Testis (tissue), 5 donors: ENCODE data around the gene KCNK2. TPM values are rescaled to one million over a fixed set of nuclear protein-coding genes. Genes with fewer than 3 reads are reported as not detected.

Experiments used
- DNase-seq: peaks from one replicate; pipeline ENCODE4 v3.0.0-alpha.2; 2019
- H3K27ac ChIP-seq, 2 donors: fragments of 200-600 bp; sonication (generic); one replicate each; pipeline ENCODE4 v1.5.1; 2019
- H3K27me3 ChIP-seq: fragments of 200-600 bp; sonication (generic); one replicate; pipeline ENCODE4 v1.5.1; 2019
- H3K36me3 ChIP-seq: fragments of 200-600 bp; sonication (generic); one replicate; pipeline ENCODE4 v1.5.1; 2017; ENCODE audit warnings: low read depth; ENCODE audit errors: missing control alignments
- H3K4me1 ChIP-seq: fragments of 200-600 bp; sonication (generic); one replicate; pipeline ENCODE4 v1.5.1; 2019
- H3K4me3 ChIP-seq, 2 donors: fragments of 200-600 bp; sonication (generic); one replicate each; pipeline ENCODE4 v1.5.1; 2017 to 2019
- H3K9me3 ChIP-seq: fragments of 200-600 bp; sonication (generic); one replicate; pipeline ENCODE4 v1.5.1; 2017
- CTCF ChIP-seq, 3 experiments: fragments of 450-650 bp in 2 of 3; fragments of 200-600 bp in 1 of 3; sonication (generic) in 1 of 3; IDR thresholded peaks; one replicate each; pipeline ENCODE4 v1.5.1; 2016 to 2019; ENCODE audit warnings: antibody characterized with exemption in 3 of 3, mild to moderate bottlenecking in 2 of 3, moderate library complexity in 1 of 3
- POLR2A ChIP-seq: fragments of 450-650 bp; IDR thresholded peaks from one replicate; pipeline ENCODE4 v1.6.1; 2017; ENCODE audit warnings: antibody characterized with exemption, mild to moderate bottlenecking, moderate library complexity
- WGBS, 2 donors: methylation state at CpG; one replicate each; pipeline ENCODE4 v1.1.5; 2018; 5-methylcytosine and 5-hydroxymethylcytosine counted together
- intact Hi-C: fragments of 100-400 bp; cut with DNase I; formaldehyde crosslinking; loops from one replicate; pipeline ENCODE4 v1.15.1; 2023; ENCODE audit warnings: low total_unique reads
- long read RNA-seq, 2 donors: transcript quantifications; one replicate each; lab custom pipeline, GENCODE V29; 2026
- polyA plus RNA-seq: library from polyadenylated mRNA; stranded (reverse); fragments of 350-450 nt; fragmentation: Illumina TruSeq; extraction: RNeasy Lipid Tissue Mini Kit (QIAGEN cat#74804); gene quantifications from one replicate; pipeline ENCODE4 v1.2.3, GENCODE V29; 2014; ENCODE audit warnings: low read depth, low replicate concordance; ENCODE audit not compliant: insufficient read depth
- total RNA-seq, 2 donors: library from RNA; depleted of rRNA; stranded (reverse); fragments of >200 nt; gene quantifications; one replicate each; pipeline ENCODE4 v1.2.3, GENCODE V29; 2016

The KCNK2 gene, protein sequence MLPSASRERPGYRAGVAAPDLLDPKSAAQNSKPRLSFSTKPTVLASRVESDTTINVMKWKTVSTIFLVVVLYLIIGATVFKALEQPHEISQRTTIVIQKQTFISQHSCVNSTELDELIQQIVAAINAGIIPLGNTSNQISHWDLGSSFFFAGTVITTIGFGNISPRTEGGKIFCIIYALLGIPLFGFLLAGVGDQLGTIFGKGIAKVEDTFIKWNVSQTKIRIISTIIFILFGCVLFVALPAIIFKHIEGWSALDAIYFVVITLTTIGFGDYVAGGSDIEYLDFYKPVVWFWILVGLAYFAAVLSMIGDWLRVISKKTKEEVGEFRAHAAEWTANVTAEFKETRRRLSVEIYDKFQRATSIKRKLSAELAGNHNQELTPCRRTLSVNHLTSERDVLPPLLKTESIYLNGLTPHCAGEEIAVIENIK
- total RNA-seq (1 to 10 TPM in 1 of 2 donors, under 1 TPM in 1; 0.71 to 1.4 TPM), polyA plus RNA-seq (0.92 TPM)
- long read RNA-seq, donor 1 = 0 reads
- long read RNA-seq, donor 2 = 0 reads

- 0 to 1% methylated on average over 30 to 78 of the region's 85 CpGs for WGBS, 2 donors
Measured at GRCh38 chr1:215082532-215083382, at the start of gene KCNK2. Gene KCNK2 (plus strand): TSS chr1:215082737. CDS start chr1:215083386, 649 bp downstream.

GRCh38 chr1:215032911-215033526 lies 49.5 kb upstream of the KCNK2 start:
- Histone ChIP-seq H3K36me3 (no peaks in the 10 kb centered on the region), H3K27me3 (no peaks in the 10 kb centered on the region)
- no peak for DNase-seq

More at GRCh38 chr1:215082532-215083382, at the start of gene KCNK2:
- H3K4me1 ChIP-seq = peaks cover 5% of the 10 kb centered on the region
- H3K4me3 ChIP-seq = peak within 1 kb of the TSS; percentile 27
- no peak within 1 kb of the TSS for H3K27ac ChIP-seq
- DNase-seq = no peak
- no peak for TF ChIP-seq POLR2A
- TF ChIP-seq CTCF (IDR thresholded peaks at IDR 0.05) = no peak
- intact Hi-C loops = no loop called here
- H3K27me3 ChIP-seq = no peaks in the 10 kb centered on the region
- no peaks in the 10 kb centered on the region for H3K36me3 ChIP-seq
- H3K9me3 ChIP-seq = no peaks in the 10 kb centered on the region

GRCh38 chr1:215040190-215040589 lies 42.3 kb upstream of the KCNK2 start:
- TF ChIP-seq CTCF (IDR thresholded peaks at IDR 0.05) = no peak
- TF ChIP-seq POLR2A = no peak

More at GRCh38 chr1:215032911-215033526, 49.5 kb upstream of the KCNK2 start:
- intact Hi-C loops = no loop called here
- no peak for TF ChIP-seq CTCF (IDR thresholded peaks at IDR 0.05)
- H3K9me3 ChIP-seq = no peaks in the 10 kb centered on the region
- H3K4me1 ChIP-seq = no peaks in the 10 kb centered on the region
- no peak overlapping the region for H3K4me3 ChIP-seq
- WGBS, 2 donors = 93 to 96% methylated on average over 1 of the region's 1 CpG
- H3K27ac ChIP-seq = no peak overlapping the region

DNA sequence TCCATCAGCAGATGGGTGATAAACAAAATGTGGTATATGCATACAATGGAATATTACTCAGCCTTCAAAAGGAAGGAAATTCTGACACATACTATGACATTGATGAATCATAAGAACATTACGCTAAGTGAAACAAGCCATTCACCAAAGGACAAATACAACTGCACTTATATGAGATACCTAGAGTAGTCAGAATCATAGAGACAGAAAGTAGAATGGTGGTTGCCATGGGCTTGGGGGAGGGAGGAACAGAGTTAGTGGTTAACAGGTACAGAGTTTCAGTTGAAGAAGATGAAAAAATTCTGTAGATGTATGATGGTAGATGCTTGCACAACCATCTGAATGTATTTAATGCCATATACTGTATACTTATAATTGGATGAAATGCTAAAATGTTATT lies 39.1 kb upstream of the KCNK2 start:
- H3K36me3 ChIP-seq = no peaks in the 10 kb centered on the region
- no peaks in the 10 kb centered on the region for H3K27me3 ChIP-seq
- no peaks in the 10 kb centered on the region for H3K9me3 ChIP-seq
- no peak overlapping the region for H3K27ac ChIP-seq
- WGBS, 2 donors = 88 to 100% methylated on average over 1 of the region's 1 CpG
- intact Hi-C loops = no loop called here
- no peak for DNase-seq
- TF ChIP-seq CTCF (IDR thresholded peaks at IDR 0.05) (no peak), POLR2A (no peak)
- no peaks in the 10 kb centered on the region for H3K4me1 ChIP-seq
- H3K4me3 ChIP-seq = no peak overlapping the region

More at GRCh38 chr1:215040190-215040589, 42.3 kb upstream of the KCNK2 start:
- H3K36me3 ChIP-seq = no peaks in the 10 kb centered on the region
- no peak overlapping the region for H3K4me3 ChIP-seq
- no peaks in the 10 kb centered on the region for H3K4me1 ChIP-seq
- H3K9me3 ChIP-seq = no peaks in the 10 kb centered on the region
- H3K27ac ChIP-seq = no peak overlapping the region
- intact Hi-C loops = no loop called here
- 70 to 85% methylated on average over 2 of the region's 2 CpGs for WGBS, 2 donors
- no peak for DNase-seq
- no peaks in the 10 kb centered on the region for H3K27me3 ChIP-seq
